Tibial nerve (tissue), 4 donors: ENCODE data around the gene NDUFB11. TPM values are rescaled to one million over a fixed set of nuclear protein-coding genes. Genes with fewer than 3 reads are reported as not detected.

ENCODE experiments used
- DNase-seq, 2 donors: peaks; one replicate each; pipeline ENCODE4 v3.0.0-alpha.2; 2019; ENCODE audit warnings: low spot score in 2 of 2
- H3K27ac ChIP-seq, 4 donors: fragments of 200-600 bp; sonication (generic) in 3 of 4; one replicate each; pipeline ENCODE4 v1.5.1; 2017 to 2019; ENCODE audit warnings: mild to moderate bottlenecking in 1 of 4
- H3K27me3 ChIP-seq, 2 donors: fragments of 200-600 bp; sonication (generic) in 1 of 2; one replicate each; pipeline versions ENCODE4 v1.5.1 to v1.6.0; 2017 to 2019
- H3K36me3 ChIP-seq, 3 donors: fragments of 200-600 bp; sonication (generic); one replicate each; pipeline ENCODE4 v1.5.1; 2018 to 2019
- H3K4me1 ChIP-seq, 4 donors: fragments of 200-600 bp; sonication (generic) in 3 of 4; one replicate each; pipeline ENCODE4 v1.5.1; 2017 to 2019
- H3K4me3 ChIP-seq, 4 donors: fragments of 200-600 bp; sonication (generic) in 3 of 4; one replicate each; pipeline ENCODE4 v1.5.1; 2017 to 2019; ENCODE audit warnings: mild to moderate bottlenecking in 1 of 4, moderate library complexity in 1 of 4
- H3K9me3 ChIP-seq, 4 donors: fragments of 200-600 bp; sonication (generic) in 3 of 4; one replicate each; pipeline ENCODE4 v1.5.1; 2017 to 2019
- EP300 ChIP-seq, 2 donors: sonication (generic); formaldehyde crosslinking; IDR thresholded peaks; one replicate each; pipeline ENCODE4 v1.6.1; 2017; ENCODE audit warnings: antibody characterized with exemption in 2 of 2, mild to moderate bottlenecking in 1 of 2
- POLR2A ChIP-seq, 2 donors: fragments of 450-650 bp; IDR thresholded peaks; one replicate each; pipeline ENCODE4 v1.6.1; 2017; ENCODE audit warnings: antibody characterized with exemption in 2 of 2, mild to moderate bottlenecking in 2 of 2, moderate library complexity in 2 of 2
- WGBS, 2 donors: methylation state at CpG; one replicate each; pipeline ENCODE4 v1.1.5; 2018; 5-methylcytosine and 5-hydroxymethylcytosine counted together
- total RNA-seq, 4 donors: library from RNA; depleted of rRNA; stranded (reverse); fragments of >200 nt; gene quantifications; one replicate each; pipeline ENCODE4 v1.1.0, GENCODE V29; 2016
- TF ChIP-seq, protein P1 (sequence below), 5 experiments: fragments of 200-600 bp in 3 of 5; fragments of 450-650 bp in 2 of 5; sonication (generic) in 3 of 5; IDR thresholded peaks; one replicate each; pipeline ENCODE4 v1.5.1; 2016 to 2019; ENCODE audit warnings: antibody characterized with exemption in 5 of 5, mild to moderate bottlenecking in 3 of 5, moderate library complexity in 2 of 5

Gene NDUFB11
- total RNA-seq, 4 donors from 2014 or later: 45.4 to 78.1 (median 60.5) TPM

DNA sequence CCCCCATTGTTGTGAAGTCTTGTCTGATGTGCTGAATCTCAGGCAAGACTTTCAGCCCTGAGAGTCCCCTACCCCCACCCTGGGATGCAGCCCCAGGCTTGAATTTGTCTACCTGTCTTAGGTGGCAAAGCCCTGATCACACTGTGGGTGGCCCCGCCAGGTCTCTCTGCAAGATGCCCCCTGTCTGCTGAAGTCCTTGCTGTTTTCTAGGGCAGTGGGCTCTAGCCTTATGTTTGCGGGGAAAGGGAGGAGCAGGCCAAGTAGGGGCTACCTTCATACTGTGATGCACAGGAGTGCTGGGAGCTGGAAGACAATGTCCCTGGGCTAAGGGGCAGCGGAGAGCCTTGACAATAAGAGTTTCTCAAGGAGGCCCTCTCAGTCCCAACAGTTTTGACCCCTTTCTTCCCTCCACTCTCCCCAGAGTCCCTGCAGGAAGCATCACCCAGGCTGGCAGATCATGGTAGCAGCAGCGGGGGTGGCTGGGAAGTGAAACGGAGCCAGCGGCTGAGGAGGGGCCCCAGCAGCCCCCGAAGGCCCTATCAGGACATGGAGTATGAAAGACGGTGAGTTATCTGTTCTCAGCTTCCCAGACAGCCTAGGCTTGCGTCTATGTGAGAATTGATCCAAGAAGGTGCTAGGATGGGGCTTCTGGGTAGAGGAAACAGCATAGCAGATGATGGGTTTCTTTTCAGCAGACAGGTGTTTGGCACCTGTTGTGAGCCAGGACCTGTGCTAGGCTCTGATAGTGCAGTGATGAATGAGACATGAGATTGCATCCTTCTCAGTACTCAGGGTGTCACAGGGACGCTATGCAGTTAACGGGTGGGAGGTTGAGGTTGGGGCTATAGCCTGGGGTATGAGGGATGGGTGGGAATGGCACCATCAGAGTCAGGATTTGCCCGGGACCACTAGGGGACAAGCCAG, 2.7 kb upstream of the NDUFB11 start:
- Histone ChIP-seq H3K4me3 (peak overlapping the region in 3 of 4 donors; percentile 7 to 78 (median 59)), H3K9me3 (no peaks in the 10 kb centered on the region), H3K27me3 (no peaks in the 10 kb centered on the region), H3K4me1 (peaks cover 0 to 26% (median 6%) of the 10 kb centered on the region in 4 donors), H3K36me3 (peaks cover 0 to 5% (median 0%) of the 10 kb centered on the region in 3 donors), H3K27ac (peak overlapping the region in 2 of 4 donors; percentile 97 to 98)
- no peak for DNase-seq
- 80 to 90% methylated on average over 8 to 12 of the region's 12 CpGs for WGBS, 2 donors
- TF ChIP-seq, protein P1, sequence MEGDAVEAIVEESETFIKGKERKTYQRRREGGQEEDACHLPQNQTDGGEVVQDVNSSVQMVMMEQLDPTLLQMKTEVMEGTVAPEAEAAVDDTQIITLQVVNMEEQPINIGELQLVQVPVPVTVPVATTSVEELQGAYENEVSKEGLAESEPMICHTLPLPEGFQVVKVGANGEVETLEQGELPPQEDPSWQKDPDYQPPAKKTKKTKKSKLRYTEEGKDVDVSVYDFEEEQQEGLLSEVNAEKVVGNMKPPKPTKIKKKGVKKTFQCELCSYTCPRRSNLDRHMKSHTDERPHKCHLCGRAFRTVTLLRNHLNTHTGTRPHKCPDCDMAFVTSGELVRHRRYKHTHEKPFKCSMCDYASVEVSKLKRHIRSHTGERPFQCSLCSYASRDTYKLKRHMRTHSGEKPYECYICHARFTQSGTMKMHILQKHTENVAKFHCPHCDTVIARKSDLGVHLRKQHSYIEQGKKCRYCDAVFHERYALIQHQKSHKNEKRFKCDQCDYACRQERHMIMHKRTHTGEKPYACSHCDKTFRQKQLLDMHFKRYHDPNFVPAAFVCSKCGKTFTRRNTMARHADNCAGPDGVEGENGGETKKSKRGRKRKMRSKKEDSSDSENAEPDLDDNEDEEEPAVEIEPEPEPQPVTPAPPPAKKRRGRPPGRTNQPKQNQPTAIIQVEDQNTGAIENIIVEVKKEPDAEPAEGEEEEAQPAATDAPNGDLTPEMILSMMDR (IDR thresholded peaks at IDR 0.05): no peak
- no peak for TF ChIP-seq POLR2A (IDR thresholded peaks at IDR 0.05)
- TF ChIP-seq EP300 (IDR thresholded peaks at IDR 0.05): no peak

GRCh38 chrX:47146121-47146935, 1.8 kb upstream of the NDUFB11 start:
- peak overlapping the region; percentile 66 to 98 (median 95) for H3K27ac ChIP-seq
- WGBS, 2 donors: 13 to 38% methylated on average over 6 to 8 of the region's 10 CpGs

GRCh38 chrX:47145395-47146120, 1.1 kb upstream of the NDUFB11 start:
- 0 to 56% methylated on average over 9 to 38 of the region's 39 CpGs for WGBS, 2 donors
- Histone ChIP-seq H3K9me3 (no peaks in the 10 kb centered on the region), H3K27me3 (no peaks in the 10 kb centered on the region), H3K27ac (peak overlapping the region; percentile 66 to 98 (median 95)), H3K4me1 (peaks cover 0 to 26% (median 6%) of the 10 kb centered on the region in 4 donors), H3K4me3 (peak overlapping the region; percentile 53 to 78 (median 58)), H3K36me3 (peaks cover 0 to 14% (median 0%) of the 10 kb centered on the region in 3 donors)
- TF ChIP-seq, protein P1 (IDR thresholded peaks at IDR 0.05): no peak
- TF ChIP-seq EP300 (IDR thresholded peaks at IDR 0.05): no peak
- TF ChIP-seq POLR2A (IDR thresholded peaks at IDR 0.05): no peak
- DNase-seq: no peak

More at GRCh38 chrX:47146121-47146935, 1.8 kb upstream of the NDUFB11 start:
- peaks cover 0 to 13% (median 0%) of the 10 kb centered on the region in 3 donors for H3K36me3 ChIP-seq
- TF ChIP-seq POLR2A (IDR thresholded peaks at IDR 0.05): no peak
- TF ChIP-seq, protein P1 (IDR thresholded peaks at IDR 0.05): no peak
- no peak for TF ChIP-seq EP300 (IDR thresholded peaks at IDR 0.05)
- H3K27me3 ChIP-seq: no peaks in the 10 kb centered on the region
- H3K4me3 ChIP-seq: peak overlapping the region; percentile 53 to 78 (median 58)
- H3K4me1 ChIP-seq: peaks cover 0 to 26% (median 6%) of the 10 kb centered on the region in 4 donors
- no peak for DNase-seq
- H3K9me3 ChIP-seq: no peaks in the 10 kb centered on the region

GRCh38 chrX:47143894-47144625, 442 bp downstream of the NDUFB11 start:
- 3 to 37% methylated on average over 32 to 33 of the region's 46 CpGs for WGBS, 2 donors
- no peak for DNase-seq
- H3K4me3 ChIP-seq: peak overlapping the region; percentile 51 to 78 (median 56)
- no peak for TF ChIP-seq POLR2A (IDR thresholded peaks at IDR 0.05)
- TF ChIP-seq EP300 (IDR thresholded peaks at IDR 0.05): no peak
- TF ChIP-seq, protein P1 (IDR thresholded peaks at IDR 0.05): no peak
- H3K27ac ChIP-seq: peak overlapping the region; percentile 66 to 98 (median 95)
- no peaks in the 10 kb centered on the region for H3K27me3 ChIP-seq
- no peaks in the 10 kb centered on the region for H3K9me3 ChIP-seq
- peaks cover 0 to 21% (median 0%) of the 10 kb centered on the region in 3 donors for H3K36me3 ChIP-seq
- peaks cover 0 to 26% (median 6%) of the 10 kb centered on the region in 4 donors for H3K4me1 ChIP-seq
